ENCODE results near the gene JAG2.

Gene JAG2

DNA sequence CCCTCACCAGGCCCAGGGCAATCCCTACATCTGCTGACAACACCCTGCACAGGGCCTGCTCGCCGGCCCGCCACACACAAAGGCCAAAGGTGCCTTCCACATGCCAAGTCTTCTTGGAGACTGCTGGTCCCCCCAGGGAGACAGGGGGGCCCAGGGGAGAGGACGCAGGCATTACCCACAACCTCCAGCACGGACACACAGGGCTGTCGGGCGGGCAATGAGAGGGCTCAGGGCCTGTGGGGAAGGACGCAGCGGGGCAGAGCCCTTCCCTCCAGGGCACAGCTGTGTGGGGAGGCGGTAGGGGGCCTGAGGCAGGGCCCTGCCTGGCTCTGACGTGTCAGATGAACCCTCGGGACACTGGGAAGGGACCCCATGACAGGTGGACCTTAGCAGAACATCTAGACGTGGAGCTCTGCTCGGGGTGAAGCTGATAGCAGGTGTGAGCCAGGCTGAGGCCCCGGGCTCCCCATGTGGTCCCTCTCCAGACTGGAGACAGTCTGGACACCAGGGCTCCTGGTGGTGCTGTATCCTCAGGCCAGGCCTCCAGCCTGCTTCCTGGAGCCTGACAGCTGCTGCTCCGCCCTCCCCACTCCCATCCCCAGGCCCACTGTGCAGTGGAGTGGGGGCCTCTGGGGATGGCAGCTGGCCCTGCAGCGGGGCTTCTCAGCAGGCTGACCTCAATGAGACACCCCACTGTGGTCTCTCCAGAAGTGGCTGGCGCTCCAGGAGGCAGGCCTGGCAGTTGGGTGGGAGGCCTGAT, 44.1 kb upstream of the JAG2 start:
- Histone ChIP-seq H3K4me3 (ENCODE audit: insufficient read depth, low read length, poor library complexity, severe bottlenecking) (no peak overlapping the region), H3K9ac (ENCODE audit: low read length) (no peak overlapping the region), H2AFZ (ENCODE audit: low read depth, low read length, severe bottlenecking) (no peak overlapping the region), H3K27ac (ENCODE audit: low read depth, low read length) (no peak overlapping the region), H3K4me2 (ENCODE audit: low read depth, low read length, poor library complexity, severe bottlenecking) (no peak overlapping the region), H3K27me3 (ENCODE audit: low read length) (no peaks in the 10 kb centered on the region), H3K9me2 (replicated peaks; ENCODE audit: insufficient read depth, low read length) (no peaks in the 10 kb centered on the region), H3K79me2 (ENCODE audit: insufficient read depth, low read length) (no peaks in the 10 kb centered on the region), H3F3A (ENCODE audit: insufficient read depth) (no peaks in the 10 kb centered on the region), H3K9me3 (ENCODE audit: insufficient read depth, low read length) (no peaks in the 10 kb centered on the region), H4K20me1 (ENCODE audit: low read depth, low read length) (no peaks in the 10 kb centered on the region), H3K36me3 (ENCODE audit: low read length) (no peaks in the 10 kb centered on the region)
- TF ChIP-seq, protein P1, sequence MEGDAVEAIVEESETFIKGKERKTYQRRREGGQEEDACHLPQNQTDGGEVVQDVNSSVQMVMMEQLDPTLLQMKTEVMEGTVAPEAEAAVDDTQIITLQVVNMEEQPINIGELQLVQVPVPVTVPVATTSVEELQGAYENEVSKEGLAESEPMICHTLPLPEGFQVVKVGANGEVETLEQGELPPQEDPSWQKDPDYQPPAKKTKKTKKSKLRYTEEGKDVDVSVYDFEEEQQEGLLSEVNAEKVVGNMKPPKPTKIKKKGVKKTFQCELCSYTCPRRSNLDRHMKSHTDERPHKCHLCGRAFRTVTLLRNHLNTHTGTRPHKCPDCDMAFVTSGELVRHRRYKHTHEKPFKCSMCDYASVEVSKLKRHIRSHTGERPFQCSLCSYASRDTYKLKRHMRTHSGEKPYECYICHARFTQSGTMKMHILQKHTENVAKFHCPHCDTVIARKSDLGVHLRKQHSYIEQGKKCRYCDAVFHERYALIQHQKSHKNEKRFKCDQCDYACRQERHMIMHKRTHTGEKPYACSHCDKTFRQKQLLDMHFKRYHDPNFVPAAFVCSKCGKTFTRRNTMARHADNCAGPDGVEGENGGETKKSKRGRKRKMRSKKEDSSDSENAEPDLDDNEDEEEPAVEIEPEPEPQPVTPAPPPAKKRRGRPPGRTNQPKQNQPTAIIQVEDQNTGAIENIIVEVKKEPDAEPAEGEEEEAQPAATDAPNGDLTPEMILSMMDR (IDR thresholded peaks at IDR 0.05; ENCODE audit: insufficient read depth, low read length, poor library complexity, severe bottlenecking), result no peak
- no peak for TF ChIP-seq EZH2phosphoT487 (conservative IDR thresholded peaks at IDR 0.05; ENCODE audit: low read length)

DNA sequence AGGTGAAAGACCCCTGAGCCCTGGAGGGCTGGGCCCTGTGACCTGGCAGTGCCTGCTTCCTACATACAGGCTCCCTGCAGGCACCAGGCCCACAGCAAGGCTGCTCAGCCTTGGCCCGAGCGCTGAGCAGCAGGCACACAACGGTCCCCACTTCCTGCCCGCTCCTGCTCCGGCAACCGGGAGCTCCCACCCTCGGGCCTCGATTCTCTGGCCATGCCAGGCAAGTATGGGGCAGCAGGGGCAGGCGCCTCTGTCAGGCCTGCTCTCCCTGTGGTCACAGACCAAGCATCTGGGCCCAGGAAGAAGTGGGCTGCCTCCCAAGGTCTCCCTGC, 43.1 kb upstream of the JAG2 start:
- H3K79me2 ChIP-seq (ENCODE audit: insufficient read depth, low read length), result no peaks in the 10 kb centered on the region
- H3K9me3 ChIP-seq (ENCODE audit: insufficient read depth, low read length), result no peaks in the 10 kb centered on the region
- H2AFZ ChIP-seq (ENCODE audit: low read depth, low read length, severe bottlenecking), result no peak overlapping the region
- no peaks in the 10 kb centered on the region for H4K20me1 ChIP-seq (ENCODE audit: low read depth, low read length)
- no peak overlapping the region for H3K4me3 ChIP-seq (ENCODE audit: insufficient read depth, low read length, poor library complexity, severe bottlenecking)
- H3K36me3 ChIP-seq (ENCODE audit: low read length), result no peaks in the 10 kb centered on the region
- TF ChIP-seq, protein P1 (IDR thresholded peaks at IDR 0.05; ENCODE audit: insufficient read depth, low read length, poor library complexity, severe bottlenecking), result no peak
- TF ChIP-seq EZH2phosphoT487 (conservative IDR thresholded peaks at IDR 0.05; ENCODE audit: low read length), result no peak
- no peak overlapping the region for H3K9ac ChIP-seq (ENCODE audit: low read length)
- no peaks in the 10 kb centered on the region for H3F3A ChIP-seq (ENCODE audit: insufficient read depth)
- H3K9me2 ChIP-seq (replicated peaks; ENCODE audit: insufficient read depth, low read length), result no peaks in the 10 kb centered on the region
- no peak overlapping the region for H3K4me2 ChIP-seq (ENCODE audit: low read depth, low read length, poor library complexity, severe bottlenecking)
- no peaks in the 10 kb centered on the region for H3K27me3 ChIP-seq (ENCODE audit: low read length)
- H3K27ac ChIP-seq (ENCODE audit: low read depth, low read length), result no peak overlapping the region

DNA sequence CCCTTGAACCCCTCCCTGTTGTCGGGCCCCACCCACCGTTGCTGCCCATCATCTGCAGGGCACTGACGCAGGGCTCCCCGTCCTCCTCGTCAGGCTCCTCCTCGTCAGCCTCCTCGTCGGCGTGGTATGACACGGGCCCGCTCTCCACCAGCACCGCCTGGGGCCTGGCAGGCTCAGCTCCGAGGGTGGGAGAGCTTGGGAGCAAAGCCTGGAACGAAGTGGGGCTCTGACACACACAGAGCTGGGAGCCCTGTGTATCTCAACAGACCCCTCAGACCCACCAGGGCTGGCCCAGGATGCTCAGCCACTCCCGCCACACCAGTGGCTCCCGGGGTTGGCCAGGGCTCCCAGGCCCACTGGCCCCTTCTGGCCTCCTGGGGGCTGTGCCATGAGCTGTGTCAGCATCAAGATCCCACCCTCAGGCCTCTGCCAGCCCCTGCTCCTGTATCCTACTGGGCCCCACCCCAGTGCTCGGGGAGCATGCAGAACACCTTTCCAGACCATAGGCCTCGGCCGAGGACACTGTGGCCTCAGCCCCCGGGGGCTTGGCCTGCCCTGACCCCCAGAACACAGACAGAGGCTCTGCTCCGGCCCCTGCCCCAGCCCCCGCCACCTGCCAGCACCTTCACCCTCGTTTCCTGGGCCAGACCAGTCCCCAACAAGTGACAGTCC, 42.6 kb upstream of the JAG2 start:
- no peak overlapping the region for H3K27ac ChIP-seq (ENCODE audit: low read depth, low read length)
- H3K4me2 ChIP-seq (ENCODE audit: low read depth, low read length, poor library complexity, severe bottlenecking), result no peak overlapping the region

More for the DNA sequence above, 42.6 kb upstream of the JAG2 start:
- Histone ChIP-seq H3K9ac (ENCODE audit: low read length) (no peak overlapping the region), H3F3A (ENCODE audit: insufficient read depth) (no peaks in the 10 kb centered on the region), H3K4me3 (ENCODE audit: insufficient read depth, low read length, poor library complexity, severe bottlenecking) (no peak overlapping the region), H3K36me3 (ENCODE audit: low read length) (no peaks in the 10 kb centered on the region), H3K9me2 (replicated peaks; ENCODE audit: insufficient read depth, low read length) (no peaks in the 10 kb centered on the region), H3K79me2 (ENCODE audit: insufficient read depth, low read length) (no peaks in the 10 kb centered on the region), H3K9me3 (ENCODE audit: insufficient read depth, low read length) (no peaks in the 10 kb centered on the region), H4K20me1 (ENCODE audit: low read depth, low read length) (no peaks in the 10 kb centered on the region), H3K27me3 (ENCODE audit: low read length) (no peaks in the 10 kb centered on the region), H2AFZ (ENCODE audit: low read depth, low read length, severe bottlenecking) (no peak overlapping the region)
- TF ChIP-seq, protein P1 (IDR thresholded peaks at IDR 0.05; ENCODE audit: insufficient read depth, low read length, poor library complexity, severe bottlenecking), result no peak
- no peak for TF ChIP-seq EZH2phosphoT487 (conservative IDR thresholded peaks at IDR 0.05; ENCODE audit: low read length)
